H9 (cell line): ENCODE data around the gene INSYN1. TPM values are rescaled to one million over a fixed set of nuclear protein-coding genes. Genes with fewer than 3 reads are reported as not detected.

Experiments
- DNase-seq: peaks from one replicate; pipeline ENCODE4 v3.0.0-alpha.2; 2017
- H2AFZ ChIP-seq: one replicate; pipeline ENCODE4 v1.6.1; 2013; ENCODE audit warnings: mild to moderate bottlenecking, low read length, control low read depth, moderate library complexity
- H2AK5ac ChIP-seq: 2 replicates; pipeline ENCODE4 v1.6.1; 2013; ENCODE audit warnings: low read length, control low read depth, mixed read lengths; ENCODE audit not compliant: insufficient read length
- H2BK120ac ChIP-seq: one replicate; pipeline ENCODE4 v1.6.1; 2013; ENCODE audit warnings: low read depth, mild to moderate bottlenecking, low read length, control low read depth, inconsistent platforms; ENCODE audit not compliant: poor library complexity, severe bottlenecking
- H2BK12ac ChIP-seq: 2 replicates; pipeline ENCODE4 v1.6.1; 2013; ENCODE audit warnings: low read length, control low read depth, mixed read lengths, low read depth; ENCODE audit not compliant: insufficient read length
- H2BK15ac ChIP-seq: 2 replicates; pipeline ENCODE4 v1.6.1; 2013; ENCODE audit warnings: low read depth, low read length, control low read depth
- H2BK20ac ChIP-seq: one replicate; pipeline ENCODE4 v1.6.1; 2013; ENCODE audit warnings: low read depth, mild to moderate bottlenecking, low read length, control low read depth, inconsistent platforms; ENCODE audit not compliant: poor library complexity, severe bottlenecking
- H2BK5ac ChIP-seq: 2 replicates; pipeline ENCODE4 v1.6.1; 2013; ENCODE audit warnings: low read length, control low read depth, mixed read lengths; ENCODE audit not compliant: insufficient read length
- H3K14ac ChIP-seq: 2 replicates; pipeline ENCODE4 v1.6.1; 2013; ENCODE audit warnings: low read length, control low read depth; ENCODE audit not compliant: insufficient read depth
- H3K18ac ChIP-seq: 2 replicates; pipeline ENCODE4 v1.6.1; 2013; ENCODE audit warnings: low read depth, mild to moderate bottlenecking, mixed read lengths, low read length, control low read depth; ENCODE audit not compliant: insufficient read length
- H3K23ac ChIP-seq: 2 replicates; pipeline ENCODE4 v1.6.1; 2013; ENCODE audit warnings: low read length, control low read depth, mixed read lengths, low read depth; ENCODE audit not compliant: insufficient read length
- H3K23me2 ChIP-seq: 2 replicates; pipeline ENCODE4 v1.6.1; 2013; ENCODE audit warnings: low read depth, mild to moderate bottlenecking, mixed read lengths, low read length, control low read depth; ENCODE audit not compliant: insufficient read length, poor library complexity, severe bottlenecking
- H3K27ac ChIP-seq: 2 replicates; pipeline ENCODE4 v1.5.1; 2013; ENCODE audit warnings: low read length, control low read depth, mixed read lengths, low read depth; ENCODE audit not compliant: insufficient read length
- H3K27me3 ChIP-seq: 2 replicates; pipeline ENCODE4 v1.6.1; 2013; ENCODE audit warnings: low read length, control low read depth, inconsistent platforms; ENCODE audit not compliant: insufficient read depth
- H3K4ac ChIP-seq: 2 replicates; pipeline ENCODE4 v1.6.1; 2013; ENCODE audit warnings: low read depth, mild to moderate bottlenecking, control low read depth, inconsistent platforms, low read length, moderate library complexity
- H3K4me1 ChIP-seq: 2 replicates; pipeline ENCODE4 v1.6.1; 2013; ENCODE audit warnings: low read length, control low read depth, inconsistent platforms; ENCODE audit not compliant: insufficient read depth
- H3K4me2 ChIP-seq: 2 replicates; pipeline ENCODE4 v1.6.1; 2013; ENCODE audit warnings: low read length, control low read depth, mixed read lengths; ENCODE audit not compliant: insufficient read length, insufficient read depth
- H3K56ac ChIP-seq: 2 replicates; pipeline ENCODE4 v1.6.1; 2013; ENCODE audit warnings: low read depth, mild to moderate bottlenecking, mixed read lengths, low read length, control low read depth; ENCODE audit not compliant: insufficient read length
- H3K79me1 ChIP-seq: 2 replicates; pipeline ENCODE4 v1.6.1; 2013; ENCODE audit warnings: low read depth, mild to moderate bottlenecking, moderate library complexity, low read length, control low read depth, inconsistent platforms; ENCODE audit not compliant: insufficient read depth, poor library complexity, severe bottlenecking
- H3K79me2 ChIP-seq: 2 replicates; pipeline ENCODE4 v1.6.1; 2013; ENCODE audit warnings: low read length, control low read depth, inconsistent platforms; ENCODE audit not compliant: insufficient read depth
- H3K9ac ChIP-seq: 2 replicates; pipeline ENCODE4 v1.6.1; 2013; ENCODE audit warnings: low read length, control low read depth, mixed read lengths; ENCODE audit not compliant: insufficient read length; ENCODE audit errors: extremely low read depth
- H3K9me3 ChIP-seq: one replicate; pipeline ENCODE4 v1.6.1; 2013; ENCODE audit warnings: low read depth, low read length, inconsistent platforms; ENCODE audit not compliant: control insufficient read depth
- H3T11ph ChIP-seq: one replicate; pipeline ENCODE4 v1.6.1; 2013; ENCODE audit warnings: mild to moderate bottlenecking, low read length, control low read depth, inconsistent platforms
- H4K20me1 ChIP-seq: one replicate; pipeline ENCODE4 v1.6.1; 2013; ENCODE audit not compliant: control insufficient read depth, insufficient read length, insufficient read depth
- H4K5ac ChIP-seq: 2 replicates; pipeline ENCODE4 v1.6.1; 2013; ENCODE audit warnings: low read depth, mild to moderate bottlenecking, mixed read lengths, low read length, control low read depth; ENCODE audit not compliant: insufficient read length
- H4K8ac ChIP-seq: replicated peaks from 2 replicates; pipeline ENCODE4 v1.6.1; 2013; ENCODE audit warnings: low read length, control low read depth, mixed read lengths, low read depth; ENCODE audit not compliant: insufficient read length
- H4K91ac ChIP-seq: 2 replicates; pipeline ENCODE4 v1.6.1; 2013; ENCODE audit warnings: low read depth, mild to moderate bottlenecking, moderate library complexity, mixed read lengths, low read length, control low read depth; ENCODE audit not compliant: insufficient read length
- H3K27ac Mint-ChIP-seq, 3 experiments: 2 replicates in 2 of 3; 3 replicates in 1 of 3; pipeline ENCODE4 v1.8.0; 2020 to 2021; ENCODE audit warnings: mixed read lengths in 3 of 3, mild to moderate bottlenecking in 1 of 3, moderate library complexity in 1 of 3
- H3K27me3 Mint-ChIP-seq: 2 replicates; pipeline ENCODE4 v1.8.0; 2021; ENCODE audit warnings: low read depth, mild to moderate bottlenecking, moderate library complexity, mixed read lengths
- H3K36me3 Mint-ChIP-seq, 3 experiments: 2 replicates in 2 of 3; 3 replicates in 1 of 3; pipeline ENCODE4 v1.8.0; 2020 to 2021; ENCODE audit warnings: low read depth in 3 of 3, mixed read lengths in 3 of 3; ENCODE audit not compliant: insufficient read depth in 1 of 3
- H3K4me1 Mint-ChIP-seq, 2 experiments: 2 replicates each; pipeline ENCODE4 v1.8.0; 2020; ENCODE audit warnings: mixed read lengths in 2 of 2
- H3K4me3 Mint-ChIP-seq, 2 experiments: 2 replicates in 1 of 2; 3 replicates in 1 of 2; pipeline ENCODE4 v1.8.0; 2020 to 2021; ENCODE audit warnings: mild to moderate bottlenecking in 2 of 2, mixed read lengths in 2 of 2, moderate library complexity in 1 of 2
- H3K9me3 Mint-ChIP-seq, 2 experiments: 2 replicates in 1 of 2; 3 replicates in 1 of 2; pipeline ENCODE4 v1.8.0; 2020; ENCODE audit warnings: mild to moderate bottlenecking in 2 of 2, mixed read lengths in 2 of 2, moderate library complexity in 1 of 2
- CTCF ChIP-seq: fragments of 200-600 bp; sonication (generic); conservative IDR thresholded peaks from 3 replicates; pipeline ENCODE4 v1.8.0; 2021; ENCODE audit warnings: antibody characterized with exemption, mild to moderate bottlenecking
- WGBS: extraction: QIAGEN DNeasy Blood & Tissue Kit; methylation state at CpG from one replicate; pipeline ENCODE4 v1.1.7; 2013; ENCODE audit warnings: missing lambda C conversion rate, low lambda C conversion rate, mixed read lengths; ENCODE audit not compliant: insufficient read length; ENCODE audit errors: extremely low coverage; 5-methylcytosine and 5-hydroxymethylcytosine counted together
- total RNA-seq: library from RNA; stranded (reverse); gene quantifications from 2 replicates; pipeline ENCODE4 v1.2.1, GENCODE V29; 2021

INSYN1 gene
- total RNA-seq, 1 experiment from 2014 or later = 1.9 TPM

- no peaks in the 10 kb centered on the region for H3K27me3 ChIP-seq
- H3K4ac ChIP-seq = no peak overlapping the region
- WGBS = no CpG with 5 or more reads among the region's 6 CpGs
- H2AFZ ChIP-seq = no peak overlapping the region
- Mint-ChIP-seq H3K27me3 (no peaks in the 10 kb centered on the region), H3K27ac (peak overlapping the region in 2 of 3 experiments; percentile 15 to 63; a peak in 3 of 7 replicates), H3K36me3 (peaks cover 31 to 77% (median 70%) of the 10 kb centered on the region in 3 experiments; a peak in 6 of 7 replicates), H3K4me1 (no peaks in the 10 kb centered on the region), H3K9me3 (no peaks in the 10 kb centered on the region), H3K4me3 (no peak overlapping the region; a peak in 1 of 5 replicates)
- no peaks in the 10 kb centered on the region for H3K23me2 ChIP-seq
- no peaks in the 10 kb centered on the region for H4K20me1 ChIP-seq
- no peak overlapping the region for H4K91ac ChIP-seq
- H3K79me2 ChIP-seq = no peaks in the 10 kb centered on the region
- H2BK120ac ChIP-seq = no peak overlapping the region
- H3K79me1 ChIP-seq = no peaks in the 10 kb centered on the region
- no peak overlapping the region for H3K18ac ChIP-seq
- no peak overlapping the region for H3K14ac ChIP-seq
- H3K23ac ChIP-seq = no peak overlapping the region
- no peaks in the 10 kb centered on the region for H3K4me1 ChIP-seq
- no peak overlapping the region for H2BK20ac ChIP-seq
- H3K56ac ChIP-seq = no peak overlapping the region
- H2AK5ac ChIP-seq = no peak overlapping the region
- H3K9ac ChIP-seq = no peak overlapping the region
- H3K9me3 ChIP-seq = no peaks in the 10 kb centered on the region
- H3K4me2 ChIP-seq = no peak overlapping the region
- H3K27ac ChIP-seq = no peak overlapping the region
- H4K5ac ChIP-seq = no peak overlapping the region
- no peak overlapping the region for H4K8ac ChIP-seq
- H2BK15ac ChIP-seq = no peak overlapping the region
- TF ChIP-seq CTCF = no peak
- DNase-seq = no peak
- no peak overlapping the region for H3T11ph ChIP-seq
- H2BK12ac ChIP-seq = no peak overlapping the region
- H2BK5ac ChIP-seq = no peak overlapping the region
Observed at GRCh38 chr15:73708691-73709090, 44.5 kb downstream of the INSYN1 start.
